Prostate gland (tissue), 2 donors: ENCODE measurements around the gene BMP2K.

ENCODE experiments used
- POLR2A ChIP-seq: fragments of 450-650 bp; IDR thresholded peaks from one replicate; pipeline ENCODE4 v1.6.1; 2016; ENCODE audit warnings: antibody characterized with exemption, mild to moderate bottlenecking
- POLR2AphosphoS5 ChIP-seq: sonication (generic); formaldehyde crosslinking; IDR thresholded peaks from one replicate; pipeline ENCODE4 v1.6.1; 2017; ENCODE audit warnings: antibody characterized with exemption
- TF ChIP-seq, protein P1 (sequence below), 4 experiments: fragments of 200-600 bp in 2 of 4; fragments of 450-650 bp in 2 of 4; sonication (generic) in 2 of 4; IDR thresholded peaks; 1 replicate in 3 of 4; 2 replicates in 1 of 4; pipeline ENCODE4 v1.5.1; 2016 to 2019; ENCODE audit warnings: antibody characterized with exemption in 4 of 4, mild to moderate bottlenecking in 2 of 4, moderate library complexity in 2 of 4

GRCh38 chr4:78945651-78946179 lies 169.6 kb downstream of the BMP2K start:
- TF ChIP-seq, protein P1, sequence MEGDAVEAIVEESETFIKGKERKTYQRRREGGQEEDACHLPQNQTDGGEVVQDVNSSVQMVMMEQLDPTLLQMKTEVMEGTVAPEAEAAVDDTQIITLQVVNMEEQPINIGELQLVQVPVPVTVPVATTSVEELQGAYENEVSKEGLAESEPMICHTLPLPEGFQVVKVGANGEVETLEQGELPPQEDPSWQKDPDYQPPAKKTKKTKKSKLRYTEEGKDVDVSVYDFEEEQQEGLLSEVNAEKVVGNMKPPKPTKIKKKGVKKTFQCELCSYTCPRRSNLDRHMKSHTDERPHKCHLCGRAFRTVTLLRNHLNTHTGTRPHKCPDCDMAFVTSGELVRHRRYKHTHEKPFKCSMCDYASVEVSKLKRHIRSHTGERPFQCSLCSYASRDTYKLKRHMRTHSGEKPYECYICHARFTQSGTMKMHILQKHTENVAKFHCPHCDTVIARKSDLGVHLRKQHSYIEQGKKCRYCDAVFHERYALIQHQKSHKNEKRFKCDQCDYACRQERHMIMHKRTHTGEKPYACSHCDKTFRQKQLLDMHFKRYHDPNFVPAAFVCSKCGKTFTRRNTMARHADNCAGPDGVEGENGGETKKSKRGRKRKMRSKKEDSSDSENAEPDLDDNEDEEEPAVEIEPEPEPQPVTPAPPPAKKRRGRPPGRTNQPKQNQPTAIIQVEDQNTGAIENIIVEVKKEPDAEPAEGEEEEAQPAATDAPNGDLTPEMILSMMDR (IDR thresholded peaks at IDR 0.05), result no peak
- TF ChIP-seq POLR2A (no peak), POLR2AphosphoS5 (no peak)
